Transverse colon (tissue), 4 donors: Measurements from ENCODE around the gene NKAIN2.

Experiments
- POLR2A ChIP-seq: fragments of 450-650 bp; IDR thresholded peaks from one replicate; pipeline ENCODE4 v1.6.1; 2016; ENCODE audit warnings: antibody characterized with exemption, mild to moderate bottlenecking, moderate library complexity
- POLR2AphosphoS5 ChIP-seq, 3 donors: sonication (generic); formaldehyde crosslinking; IDR thresholded peaks; one replicate each; pipeline ENCODE4 v1.6.1; 2016; ENCODE audit warnings: antibody characterized with exemption in 3 of 3
- TF ChIP-seq, protein P1 (sequence below), 5 experiments: fragments of 200-600 bp in 3 of 5; fragments of 450-650 bp in 2 of 5; sonication (generic) in 3 of 5; IDR thresholded peaks; 1 replicate in 2 of 5; 2 replicates in 3 of 5; pipeline ENCODE4 v1.5.1; 2016 to 2017; ENCODE audit warnings: antibody characterized with exemption in 5 of 5, inconsistent platforms in 3 of 5, mild to moderate bottlenecking in 2 of 5, moderate library complexity in 1 of 5

DNA sequence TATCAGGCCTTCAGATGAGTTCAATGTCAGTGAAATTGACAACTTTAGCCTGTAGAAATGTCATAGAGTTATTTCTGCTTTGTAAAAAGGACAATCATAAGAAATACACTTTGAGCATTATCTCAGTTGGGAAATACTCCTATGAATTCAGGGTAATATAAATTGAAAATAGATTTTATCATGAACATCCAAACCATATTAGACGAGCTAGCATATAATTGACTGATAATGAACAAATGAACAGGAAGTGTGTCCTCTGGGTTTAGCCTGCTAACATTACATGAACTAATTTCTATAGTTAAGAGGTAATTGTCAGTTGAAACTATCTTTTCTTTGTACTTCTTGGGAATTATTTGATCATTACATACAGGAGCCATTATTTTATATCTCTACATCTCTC is 689.6 kb downstream of the NKAIN2 start:
- TF ChIP-seq, protein P1, sequence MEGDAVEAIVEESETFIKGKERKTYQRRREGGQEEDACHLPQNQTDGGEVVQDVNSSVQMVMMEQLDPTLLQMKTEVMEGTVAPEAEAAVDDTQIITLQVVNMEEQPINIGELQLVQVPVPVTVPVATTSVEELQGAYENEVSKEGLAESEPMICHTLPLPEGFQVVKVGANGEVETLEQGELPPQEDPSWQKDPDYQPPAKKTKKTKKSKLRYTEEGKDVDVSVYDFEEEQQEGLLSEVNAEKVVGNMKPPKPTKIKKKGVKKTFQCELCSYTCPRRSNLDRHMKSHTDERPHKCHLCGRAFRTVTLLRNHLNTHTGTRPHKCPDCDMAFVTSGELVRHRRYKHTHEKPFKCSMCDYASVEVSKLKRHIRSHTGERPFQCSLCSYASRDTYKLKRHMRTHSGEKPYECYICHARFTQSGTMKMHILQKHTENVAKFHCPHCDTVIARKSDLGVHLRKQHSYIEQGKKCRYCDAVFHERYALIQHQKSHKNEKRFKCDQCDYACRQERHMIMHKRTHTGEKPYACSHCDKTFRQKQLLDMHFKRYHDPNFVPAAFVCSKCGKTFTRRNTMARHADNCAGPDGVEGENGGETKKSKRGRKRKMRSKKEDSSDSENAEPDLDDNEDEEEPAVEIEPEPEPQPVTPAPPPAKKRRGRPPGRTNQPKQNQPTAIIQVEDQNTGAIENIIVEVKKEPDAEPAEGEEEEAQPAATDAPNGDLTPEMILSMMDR (IDR thresholded peaks at IDR 0.05), result no peak
- no peak for TF ChIP-seq POLR2AphosphoS5 (IDR thresholded peaks at IDR 0.05)
- no peak for TF ChIP-seq POLR2A
